Neural cell (in vitro differentiated cells): Measurements from ENCODE around the gene ULBP1.

Experiments
- EZH2 ChIP-seq: fragments of 200-600, 300-800 bp; shearing (Covaris generic), sonication (generic); IDR thresholded peaks from 2 replicates; pipeline ENCODE4 v1.6.1; 2014; ENCODE audit warnings: antibody characterized with exemption, low read length, borderline replicate concordance, mild to moderate bottlenecking; ENCODE audit not compliant: insufficient read depth, poor library complexity, severe bottlenecking
- TF ChIP-seq, protein P1 (sequence below): fragments of 450-650 bp; IDR thresholded peaks from 2 replicates; pipeline ENCODE4 v1.5.1; 2014; ENCODE audit warnings: antibody characterized with exemption, mild to moderate bottlenecking, moderate library complexity; ENCODE audit not compliant: poor library complexity, severe bottlenecking

DNA sequence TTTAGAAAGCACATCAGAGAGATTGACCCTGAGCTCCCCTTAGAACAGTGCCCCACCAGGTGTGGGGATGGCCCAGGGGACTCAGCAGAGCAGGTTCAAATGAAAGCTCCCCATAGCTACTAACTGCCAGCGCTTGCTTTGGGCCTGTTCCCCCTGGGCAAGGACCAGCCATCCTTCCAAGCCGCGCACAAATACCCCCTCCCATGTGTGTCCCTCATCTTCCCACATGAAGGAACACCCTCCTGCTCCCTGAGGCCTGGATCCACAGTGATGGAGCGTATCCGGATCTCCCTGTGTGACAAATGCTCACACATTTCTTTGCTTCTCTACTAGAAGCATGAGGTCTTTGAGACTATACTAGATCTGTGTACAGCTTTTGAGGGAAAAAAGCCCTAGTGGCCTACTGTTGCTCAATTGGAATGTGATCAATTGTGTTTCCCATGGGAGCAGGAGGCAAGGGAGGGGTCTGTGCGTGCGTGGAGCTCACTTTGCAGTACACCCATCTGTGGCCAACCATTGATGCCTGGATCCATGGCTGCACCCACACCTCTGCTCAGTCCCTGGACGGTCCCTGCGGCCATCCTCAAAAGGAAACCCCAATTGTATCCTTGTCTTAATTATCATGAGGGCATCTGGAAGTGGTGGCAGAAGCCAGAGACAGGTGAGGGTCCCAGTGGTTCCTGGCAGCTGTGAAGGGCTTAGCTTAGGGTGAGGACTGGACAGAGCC lies 39.4 kb upstream of the ULBP1 start:
- TF ChIP-seq, protein P1, sequence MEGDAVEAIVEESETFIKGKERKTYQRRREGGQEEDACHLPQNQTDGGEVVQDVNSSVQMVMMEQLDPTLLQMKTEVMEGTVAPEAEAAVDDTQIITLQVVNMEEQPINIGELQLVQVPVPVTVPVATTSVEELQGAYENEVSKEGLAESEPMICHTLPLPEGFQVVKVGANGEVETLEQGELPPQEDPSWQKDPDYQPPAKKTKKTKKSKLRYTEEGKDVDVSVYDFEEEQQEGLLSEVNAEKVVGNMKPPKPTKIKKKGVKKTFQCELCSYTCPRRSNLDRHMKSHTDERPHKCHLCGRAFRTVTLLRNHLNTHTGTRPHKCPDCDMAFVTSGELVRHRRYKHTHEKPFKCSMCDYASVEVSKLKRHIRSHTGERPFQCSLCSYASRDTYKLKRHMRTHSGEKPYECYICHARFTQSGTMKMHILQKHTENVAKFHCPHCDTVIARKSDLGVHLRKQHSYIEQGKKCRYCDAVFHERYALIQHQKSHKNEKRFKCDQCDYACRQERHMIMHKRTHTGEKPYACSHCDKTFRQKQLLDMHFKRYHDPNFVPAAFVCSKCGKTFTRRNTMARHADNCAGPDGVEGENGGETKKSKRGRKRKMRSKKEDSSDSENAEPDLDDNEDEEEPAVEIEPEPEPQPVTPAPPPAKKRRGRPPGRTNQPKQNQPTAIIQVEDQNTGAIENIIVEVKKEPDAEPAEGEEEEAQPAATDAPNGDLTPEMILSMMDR: no peak
- TF ChIP-seq EZH2: no peak
